DMS53 treated with DMSO at 0.1 percent for 48 hours (cell line): ENCODE measurements around the gene PABPN1.

ENCODE experiments used
- DNase-seq: peaks from one replicate; lab custom pipeline; 2025; ENCODE audit not compliant: unreplicated experiment; lab: John Stamatoyannopoulos, UW

PABPN1 gene

DNA sequence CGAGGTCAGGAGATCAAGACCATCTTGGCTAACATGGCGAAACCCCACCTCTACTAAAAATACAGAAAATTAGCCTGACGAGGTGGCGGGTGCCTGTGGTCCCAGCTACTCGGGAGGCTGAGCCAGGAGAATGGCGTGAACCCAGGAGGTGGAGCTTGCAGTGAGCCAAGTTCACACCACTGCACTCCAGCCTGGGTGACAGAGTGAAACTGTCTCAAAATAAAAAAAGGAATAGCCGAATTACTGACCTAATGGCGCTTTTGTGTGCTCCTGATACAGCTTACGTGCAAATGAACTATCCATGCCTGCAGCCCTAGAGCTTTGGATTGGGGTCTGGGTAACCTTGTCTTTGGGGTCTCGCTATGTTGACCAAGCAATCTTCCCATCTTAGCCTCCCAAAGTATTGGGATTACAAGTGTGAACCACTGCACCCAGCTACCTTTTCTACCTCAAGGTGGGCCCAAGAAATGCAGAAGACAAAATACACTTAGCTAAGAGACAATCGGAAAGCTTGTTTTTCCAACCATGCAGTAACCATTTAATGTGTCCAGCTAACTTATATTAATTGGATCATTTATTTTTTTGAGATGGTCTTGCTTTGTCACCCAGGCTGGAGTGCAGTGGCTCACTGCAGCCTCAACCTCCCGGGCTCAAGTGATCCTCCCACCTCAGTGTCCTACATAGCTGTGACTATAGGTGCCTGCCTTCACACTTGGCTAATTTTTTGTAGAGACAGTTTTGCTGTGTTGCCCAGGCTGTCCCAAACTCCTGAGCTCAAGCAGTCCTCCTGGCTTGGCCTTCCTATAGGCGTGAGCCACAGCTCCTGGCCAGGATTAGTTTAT lies 5.5 kb downstream of the PABPN1 start:
- no peak for DNase-seq

DNA sequence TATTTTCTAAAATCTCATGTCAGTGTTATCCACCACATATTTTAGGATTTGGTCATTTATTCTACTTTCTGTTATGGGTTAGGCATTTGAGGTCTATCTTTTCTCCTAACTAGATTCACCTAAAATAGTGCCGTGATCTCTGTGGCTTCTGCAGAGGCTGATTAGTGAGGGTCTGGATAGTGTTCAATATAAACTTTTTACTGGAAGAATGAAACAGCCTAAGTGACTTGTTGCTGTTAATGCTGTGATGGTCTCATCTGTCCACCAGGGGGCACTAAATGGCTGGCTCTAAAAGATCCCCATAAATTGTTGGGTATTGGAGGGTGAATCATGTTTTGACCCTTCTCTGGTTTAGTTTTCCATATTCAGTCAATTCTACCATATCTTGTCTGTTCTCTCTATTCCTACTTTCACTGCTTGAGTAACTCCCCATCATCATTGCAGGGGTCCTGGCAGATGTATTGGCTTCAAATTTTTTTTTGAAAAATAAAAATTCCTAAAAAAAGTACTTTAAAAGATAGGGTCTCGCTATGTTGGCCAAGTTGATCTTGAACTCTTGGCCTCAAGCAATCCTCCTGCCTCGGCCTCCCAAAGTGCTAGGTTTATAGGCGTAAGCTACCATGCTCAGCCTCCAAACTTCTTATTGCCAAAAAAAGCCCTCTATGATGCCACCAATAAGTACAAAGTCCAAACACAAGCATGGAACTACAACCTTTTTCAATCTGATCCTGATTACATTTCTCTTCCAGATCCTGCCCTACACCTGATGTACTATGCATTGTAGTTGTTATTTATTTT lies 6.9 kb downstream of the PABPN1 start:
- peak; percentile 55 for DNase-seq

DNA sequence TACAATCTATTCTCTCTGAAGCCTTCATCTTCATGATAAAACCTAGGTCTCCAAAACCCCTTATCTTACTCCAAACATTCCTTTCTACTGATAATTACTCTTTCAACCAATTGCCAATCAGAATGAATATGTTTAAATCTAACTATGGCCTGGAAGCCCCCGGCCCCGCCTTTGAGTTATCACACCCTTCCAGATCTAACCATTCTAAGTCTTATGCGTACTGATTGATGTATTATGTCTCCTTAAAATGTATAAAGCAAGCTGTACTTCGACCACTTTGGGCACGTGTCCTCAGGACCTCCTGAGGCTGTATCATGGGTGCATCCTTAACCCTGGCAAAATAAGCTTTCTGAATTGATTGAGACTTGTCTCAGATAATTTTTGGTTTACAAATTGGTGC lies 14.4 kb downstream of the PABPN1 start:
- DNase-seq: no peak

DNA sequence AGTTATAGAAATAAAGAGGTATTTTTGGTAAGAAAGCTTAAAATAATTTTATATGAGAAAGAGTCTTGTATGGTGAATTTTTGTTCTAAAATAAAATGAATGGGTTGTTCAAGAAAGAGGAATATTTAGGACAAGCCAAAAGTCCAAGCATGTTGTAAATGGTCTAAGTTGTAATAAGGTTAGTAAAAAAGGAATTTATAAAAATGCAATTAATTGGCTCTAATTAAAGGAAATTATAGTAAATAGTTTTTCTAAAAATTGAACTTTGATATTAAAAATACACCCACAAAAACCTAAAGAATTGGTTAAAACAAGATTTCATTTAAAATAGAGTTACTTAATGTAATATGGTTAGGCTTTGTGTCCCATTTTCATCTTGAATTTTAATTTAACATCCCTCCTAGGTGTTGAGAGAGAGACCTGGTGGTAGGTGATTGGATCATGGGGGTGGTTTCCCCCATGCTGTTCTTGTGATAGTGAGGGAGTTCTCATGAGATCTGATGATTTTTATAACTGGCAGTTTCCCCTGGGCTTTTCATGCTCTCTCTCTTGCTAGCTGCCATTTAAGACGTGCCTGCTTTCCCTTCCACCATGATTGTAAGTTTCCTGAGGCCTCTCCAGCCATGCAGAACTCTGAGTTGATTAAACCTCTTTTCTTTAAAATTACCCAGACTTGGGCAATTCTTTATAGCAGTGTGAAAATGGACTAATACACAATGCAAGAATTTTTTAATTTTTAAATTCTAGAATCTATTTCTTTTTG lies 18.4 kb downstream of the PABPN1 start:
- DNase-seq: no peak

DNA sequence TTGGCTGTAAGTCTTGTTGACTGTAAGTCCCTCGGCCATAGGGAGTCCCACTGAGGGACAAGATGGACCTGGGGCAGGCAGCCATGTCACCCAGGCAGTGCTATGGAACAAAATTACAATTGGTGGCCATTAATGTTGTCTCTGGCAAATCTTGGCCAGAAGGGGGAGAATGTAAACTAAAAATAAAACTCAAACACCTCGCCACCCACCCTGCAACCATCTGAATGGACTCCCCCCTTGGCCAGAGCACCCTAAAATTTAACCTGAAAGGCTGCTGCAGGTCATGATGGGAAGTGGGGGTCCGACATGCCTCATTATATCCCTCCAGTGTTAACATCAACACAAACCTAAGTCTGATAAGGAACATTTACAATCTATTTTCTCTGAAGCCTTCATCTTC lies 23.2 kb downstream of the PABPN1 start:
- DNase-seq: no peak

DNA sequence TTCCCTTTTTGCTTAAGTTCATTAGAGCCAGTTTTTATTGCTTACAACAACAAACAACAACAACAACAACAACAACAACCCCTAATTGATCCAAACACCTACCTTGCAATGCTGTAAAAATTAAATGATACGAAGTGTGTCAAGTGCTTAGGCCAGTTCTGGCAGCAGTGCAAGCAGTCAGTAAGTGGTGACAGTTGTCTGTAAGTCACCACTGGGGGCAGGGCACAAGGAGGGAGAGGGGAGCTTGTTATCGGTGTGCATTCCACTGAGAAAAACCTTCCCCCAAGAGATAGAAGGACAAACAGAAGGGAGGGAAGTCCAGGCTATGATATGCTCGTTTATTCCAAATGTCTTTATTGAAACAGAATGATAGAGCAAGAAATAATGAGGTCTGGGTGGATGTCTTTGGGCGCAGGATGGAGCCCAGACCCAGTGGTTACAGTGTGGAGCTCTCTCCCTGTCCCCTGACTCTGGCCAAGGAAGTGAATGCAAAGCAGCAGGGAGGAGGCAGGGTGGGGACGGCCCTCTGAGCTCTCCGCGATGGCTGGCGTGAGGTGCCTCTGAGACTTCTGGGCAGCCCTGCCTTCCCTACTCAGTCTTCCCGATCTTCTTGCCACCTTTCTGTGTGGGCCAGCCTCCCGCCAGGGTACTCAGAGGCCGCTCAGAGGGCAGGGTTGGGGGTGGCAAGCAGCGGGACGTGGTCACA lies 24.9 kb downstream of the PABPN1 start:
- no peak for DNase-seq

DNA sequence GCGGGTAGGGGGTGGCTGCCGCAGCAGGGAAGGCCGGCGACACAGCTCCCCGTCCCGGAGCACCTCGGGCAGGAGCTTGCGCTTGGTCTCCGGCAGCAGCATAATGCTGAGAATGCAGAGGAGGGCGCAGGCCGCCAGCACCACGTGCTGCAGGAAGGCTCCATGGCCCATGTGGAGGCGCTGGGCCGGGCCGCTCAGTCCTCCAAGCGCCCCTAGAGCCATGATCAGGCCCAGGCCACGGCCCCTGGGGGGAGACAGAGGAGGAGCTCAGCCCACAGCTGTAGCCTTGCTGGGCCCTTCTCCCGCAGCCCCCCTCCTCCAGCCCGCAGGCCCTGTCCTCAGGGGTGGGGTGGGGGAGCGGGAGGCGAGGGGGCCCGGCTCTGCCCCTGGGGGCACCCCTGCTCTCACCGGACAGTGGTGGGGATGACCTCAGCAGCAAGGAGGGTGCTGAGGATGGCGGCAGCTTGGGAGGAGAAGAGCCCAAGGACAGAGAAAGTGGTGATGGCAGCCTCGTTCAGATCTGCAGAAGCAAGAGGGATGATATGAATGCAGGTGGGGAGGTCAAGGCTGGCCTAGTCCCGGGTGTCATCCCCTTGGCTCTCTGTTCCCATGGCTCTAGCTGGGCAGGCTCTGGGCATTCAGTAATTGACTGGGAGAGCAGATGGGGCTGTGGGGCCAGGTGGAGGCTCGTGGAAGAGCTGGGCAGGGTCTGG lies 25.6 kb downstream of the PABPN1 start:
- DNase-seq: no peak

DNA sequence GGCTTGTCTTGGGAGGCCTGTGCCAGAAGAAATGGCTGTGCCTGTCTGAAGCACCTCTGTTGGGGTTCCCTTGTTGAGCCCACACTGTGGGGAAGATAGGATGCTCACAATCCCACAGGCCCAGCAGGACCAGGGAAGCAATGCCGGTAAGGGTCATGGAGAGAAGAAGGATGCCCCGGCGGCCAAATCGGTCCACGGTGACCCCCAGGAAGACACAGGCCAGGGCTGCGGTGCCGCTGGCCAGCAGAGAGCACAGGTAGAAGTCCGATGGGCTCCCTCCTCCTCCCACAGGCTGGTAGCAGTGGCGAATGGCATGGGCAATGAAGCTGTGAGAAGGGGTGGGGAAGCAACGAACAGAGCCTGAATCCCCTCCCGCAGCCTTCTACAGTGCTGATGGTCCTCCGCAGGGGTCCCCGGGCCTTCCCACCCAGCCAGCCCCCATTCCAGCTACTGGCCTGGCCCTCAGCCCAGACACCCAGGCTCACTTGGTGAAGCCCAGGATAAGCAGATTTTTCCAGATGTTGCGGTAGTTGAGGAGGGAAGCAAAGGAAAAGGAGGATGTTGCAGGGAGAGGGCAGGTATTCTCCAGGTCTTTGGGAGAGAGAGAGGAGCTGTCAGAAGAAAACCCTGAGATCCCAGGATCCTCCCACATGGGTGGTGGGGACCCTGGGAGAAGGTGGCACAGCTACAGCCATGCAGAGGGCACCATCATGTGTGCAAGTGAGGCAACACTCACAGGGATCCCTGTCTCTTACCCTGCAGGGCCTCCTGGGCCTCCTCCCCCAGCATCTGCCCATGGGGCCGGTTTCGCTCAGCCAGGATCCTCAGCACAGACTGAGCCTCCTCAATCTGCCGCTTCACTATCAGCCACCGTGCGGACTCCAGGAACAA lies 26.4 kb downstream of the PABPN1 start:
- DNase-seq: no peak

DNA sequence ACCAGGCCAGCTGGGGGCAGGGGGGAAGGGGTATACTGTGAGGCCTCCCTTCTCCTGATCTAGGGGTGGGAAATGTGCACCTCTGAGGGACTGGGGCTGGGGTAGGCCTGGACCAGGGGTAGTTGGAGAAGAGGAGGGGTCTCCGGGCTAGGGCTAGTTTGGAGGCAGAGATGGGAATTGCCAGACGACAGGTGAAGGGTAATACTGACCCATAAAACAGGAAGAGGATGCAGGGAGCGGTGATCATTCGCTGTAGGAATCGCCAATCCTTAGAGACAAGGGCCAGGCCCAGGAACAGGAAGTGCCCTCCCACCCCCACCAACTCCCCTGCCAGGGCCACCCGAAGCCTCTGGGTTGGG lies 27.0 kb downstream of the PABPN1 start:
- no peak for DNase-seq

DNA sequence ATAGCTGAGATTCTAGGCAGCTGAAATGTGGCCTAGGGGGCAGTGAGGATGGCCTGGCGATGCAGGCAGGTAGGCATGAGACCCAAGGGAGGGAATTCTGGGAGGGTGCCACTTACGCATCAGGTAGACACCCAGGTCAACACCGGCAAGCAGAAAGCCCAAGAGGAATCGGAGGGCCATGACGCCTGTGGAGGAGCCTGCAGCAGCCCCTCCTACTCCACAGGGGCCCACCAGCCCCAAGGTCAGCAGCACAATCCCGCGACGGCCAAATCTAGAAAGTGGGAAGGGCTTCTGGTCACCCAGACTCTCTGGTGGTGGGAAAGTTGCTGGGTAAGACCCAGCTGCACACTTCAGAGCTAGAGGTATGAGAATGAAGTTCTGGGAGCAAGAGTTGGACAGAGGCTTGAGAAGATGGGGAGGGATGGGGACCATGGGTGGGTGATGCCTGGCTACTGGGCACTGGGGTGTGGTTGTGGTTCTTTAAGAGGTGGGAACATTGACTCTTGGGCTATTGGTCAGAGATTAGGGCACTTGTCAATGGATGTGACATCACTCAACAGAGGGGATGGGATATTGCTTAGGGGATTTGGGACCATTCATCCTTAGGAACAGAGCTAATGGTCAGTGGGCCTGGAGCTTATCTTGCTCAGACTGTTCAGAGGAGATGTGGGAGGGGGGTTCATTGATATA lies 28.0 kb downstream of the PABPN1 start:
- DNase-seq: no peak

DNA sequence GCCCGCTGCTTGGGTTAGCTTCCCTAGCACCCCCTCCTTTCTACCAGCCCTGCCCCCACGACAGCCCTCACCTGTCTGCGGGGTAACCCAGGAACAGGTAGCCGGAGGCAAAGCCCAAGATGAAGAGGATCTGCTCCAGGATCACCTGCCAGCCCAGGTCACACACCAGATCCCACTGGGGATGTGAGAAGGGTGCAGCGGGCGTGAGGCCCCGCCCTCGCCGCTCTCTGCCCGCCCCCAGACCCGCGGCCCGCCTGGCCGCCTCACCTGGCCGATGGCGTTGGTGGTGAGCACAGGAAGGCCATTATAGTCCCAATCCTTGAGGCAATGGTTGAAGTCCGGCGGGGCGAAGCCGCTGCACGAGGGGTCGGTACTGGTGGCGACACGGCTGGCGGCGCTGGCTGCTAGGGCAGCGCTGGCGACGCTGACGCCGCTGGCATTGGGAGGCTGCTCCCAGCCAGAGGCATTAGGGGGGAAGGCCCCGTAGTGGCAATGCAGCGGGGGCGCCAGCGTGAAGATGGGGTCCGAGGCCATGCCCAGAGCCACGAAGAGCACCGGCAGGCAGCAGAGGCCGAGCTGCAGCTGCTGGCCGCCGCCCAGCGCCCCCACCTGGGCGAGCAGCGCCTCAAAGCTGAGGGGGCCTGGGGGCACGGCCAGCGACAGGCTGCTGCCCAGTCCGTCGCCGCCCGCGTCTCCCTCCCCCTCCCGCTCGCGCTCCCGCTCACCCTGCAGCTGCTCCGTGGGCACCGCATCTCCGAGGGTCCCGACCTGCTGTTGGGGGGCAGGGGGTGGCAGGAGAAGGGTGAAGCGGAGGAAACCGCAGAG lies 30.6 kb downstream of the PABPN1 start:
- DNase-seq: no peak

DNA sequence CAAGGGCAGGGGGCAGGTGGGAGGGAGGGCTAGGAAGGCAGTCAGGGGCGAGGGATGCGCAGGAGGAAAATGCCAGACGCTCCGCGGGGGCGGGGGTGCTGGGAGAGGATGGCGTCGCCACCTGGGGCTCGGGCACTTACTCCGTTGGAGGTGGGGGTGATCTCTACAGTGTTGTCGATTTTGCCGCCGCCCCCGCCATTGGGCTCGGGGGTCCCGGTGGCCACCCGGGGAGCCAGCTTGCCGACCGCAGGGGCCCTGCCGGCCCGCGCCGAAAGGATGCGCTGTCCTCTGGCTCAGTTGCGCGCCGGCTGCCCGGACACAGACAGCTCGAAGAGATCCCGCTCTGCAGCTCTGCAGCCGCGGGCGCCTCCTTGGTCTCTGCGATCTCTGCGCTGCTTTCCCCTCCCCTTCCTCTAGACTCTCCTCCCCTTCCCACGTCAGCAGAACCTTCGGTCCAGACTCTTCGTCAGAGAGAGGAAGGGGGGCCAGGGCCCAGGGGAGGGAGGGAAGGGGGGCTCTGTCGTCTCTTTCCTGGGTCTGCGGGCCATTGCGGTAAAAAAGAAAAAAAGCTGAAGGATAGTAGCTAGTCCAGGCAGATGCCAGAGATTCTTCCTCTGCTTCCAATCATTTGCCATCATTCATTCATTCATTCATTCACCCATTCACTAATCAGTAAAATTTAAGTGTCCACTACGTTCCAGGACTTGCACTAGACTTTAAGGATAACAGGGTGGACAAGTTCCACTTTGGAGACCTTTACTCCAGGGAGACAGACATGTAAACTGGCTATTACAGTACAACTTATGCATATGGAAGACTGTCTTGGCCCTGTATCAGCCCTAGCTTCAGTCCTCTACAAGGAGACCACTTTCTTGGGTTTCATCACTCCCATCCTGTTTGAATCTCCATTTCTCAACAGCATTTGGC lies 31.5 kb downstream of the PABPN1 start, which contains the start of gene SLC22A17:
TSS of gene SLC22A17 (minus strand) at position 382 of the 927 bp plus-strand sequence.
- DNase-seq: peak; percentile 46

DNA sequence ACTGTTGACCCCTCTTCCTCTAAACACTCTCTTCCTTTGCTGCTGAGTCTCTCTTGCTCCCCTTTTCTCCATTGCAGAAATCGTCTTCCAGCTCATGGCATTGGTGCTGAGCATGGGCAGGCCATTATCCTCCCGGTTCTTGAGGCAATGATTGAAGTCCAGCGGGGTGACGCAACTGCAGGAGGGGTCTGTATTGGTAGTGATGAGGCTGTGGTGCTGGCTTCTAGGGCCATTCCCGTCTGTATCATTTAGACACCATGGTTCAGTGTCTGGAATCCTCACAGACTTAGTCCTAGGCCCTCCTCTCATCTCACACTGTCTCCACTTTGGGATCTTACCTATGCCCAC lies 32.1 kb downstream of the PABPN1 start:
- no peak for DNase-seq

DNA sequence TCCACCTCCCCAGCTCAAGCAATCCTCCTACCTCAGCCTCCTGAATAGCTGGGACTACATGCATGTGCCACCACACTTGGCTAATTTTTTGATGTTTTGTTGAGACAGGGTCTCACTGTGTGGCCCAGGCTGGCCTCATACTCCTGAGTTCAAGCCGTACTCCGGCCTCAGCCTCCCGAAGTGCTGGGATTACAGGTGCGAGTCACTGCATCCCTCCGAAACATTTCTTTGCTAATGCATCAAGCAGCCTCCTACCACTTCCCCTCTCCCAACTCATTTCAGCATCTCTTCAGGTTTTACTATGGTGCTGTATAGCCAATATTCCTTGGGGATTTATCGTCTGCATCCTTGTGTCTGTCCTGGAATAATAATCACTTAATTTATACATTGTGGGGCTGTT lies 33.7 kb downstream of the PABPN1 start:
- DNase-seq: no peak

DNA sequence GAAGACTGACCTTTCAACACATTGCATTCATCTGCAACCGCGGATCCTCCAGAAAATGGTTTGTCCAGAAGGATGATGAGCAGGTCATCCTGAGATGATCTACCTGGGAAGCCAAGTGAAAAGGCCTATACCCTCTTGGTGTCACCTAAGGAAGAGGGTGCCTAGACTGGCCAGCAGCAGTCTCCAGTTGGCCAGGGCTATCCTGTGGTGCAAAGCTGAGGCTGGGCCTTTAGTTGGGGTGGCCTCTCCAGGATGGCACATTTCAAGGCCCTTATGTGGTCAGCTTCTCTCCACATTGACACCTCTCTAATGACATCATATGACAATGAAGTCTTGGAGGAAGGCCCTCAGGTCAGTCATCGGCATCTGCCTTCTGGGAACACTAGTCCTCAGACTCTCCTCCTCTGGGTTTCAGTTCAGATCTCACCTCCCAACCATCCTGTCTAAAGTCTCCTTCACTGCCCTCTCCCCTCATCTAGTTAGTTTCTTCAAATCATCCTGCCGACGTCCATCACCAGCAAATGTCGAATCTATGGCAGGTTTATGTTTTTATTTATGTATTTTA lies 34.7 kb downstream of the PABPN1 start:
- no peak for DNase-seq

DNA sequence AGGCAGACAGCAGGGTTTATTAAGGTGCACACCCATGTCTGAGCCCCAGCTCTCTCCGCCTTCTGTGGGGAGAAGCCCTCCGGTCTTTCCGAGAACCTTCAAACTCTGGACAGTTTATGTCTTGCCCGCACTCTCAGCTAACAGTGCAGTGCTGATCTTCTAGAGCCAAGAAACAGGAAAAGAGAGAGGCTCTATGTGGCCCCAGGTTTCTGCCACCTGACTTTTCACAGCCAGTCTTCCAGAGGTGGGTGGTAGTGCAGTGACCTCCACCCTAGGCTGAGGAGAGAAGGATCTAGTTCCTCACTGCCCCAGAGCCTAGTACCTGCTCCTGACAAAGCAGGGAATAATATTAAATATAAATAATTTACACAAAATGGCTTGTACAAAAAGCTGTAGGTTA lies 35.4 kb downstream of the PABPN1 start:
- DNase-seq: no peak

DNA sequence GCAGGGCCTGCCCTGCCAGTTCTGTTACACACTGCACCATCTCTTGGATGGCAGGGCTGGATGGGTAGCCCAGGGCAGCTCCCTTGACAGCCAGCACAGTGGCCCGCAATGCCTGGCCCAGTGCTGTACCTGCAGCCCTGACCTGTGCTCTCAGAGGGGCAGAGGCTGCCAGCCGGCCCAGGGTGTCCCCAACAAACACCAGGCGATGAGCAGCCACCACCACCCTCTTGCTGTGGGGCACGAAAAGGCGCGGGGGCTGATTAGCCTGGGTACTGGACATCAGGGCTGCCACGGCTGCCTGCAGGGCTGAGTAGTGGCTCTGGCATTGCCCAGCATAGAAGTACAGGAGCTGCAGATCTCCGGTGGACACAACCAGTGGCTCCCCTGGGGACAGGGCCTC lies 36.0 kb downstream of the PABPN1 start:
- DNase-seq: no peak
